Mammary epithelial cell (primary cell): ENCODE results near the gene PAM.

Experiments
- EZH2 ChIP-seq: IDR thresholded peaks from 2 replicates; pipeline ENCODE4 v1.6.1; 2012; ENCODE audit warnings: low read length, inconsistent platforms, borderline replicate concordance
- TF ChIP-seq, protein P1 (sequence below), 2 donors: IDR thresholded peaks in 1 of 2; conservative IDR thresholded peaks in 1 of 2; 2 replicates each; pipeline ENCODE4 v1.5.1; 2011 to 2012; ENCODE audit warnings: inconsistent platforms in 2 of 2, low read length in 2 of 2, mild to moderate bottlenecking in 2 of 2, control low read depth in 1 of 2, low read depth in 1 of 2; ENCODE audit not compliant: insufficient read depth in 1 of 2; ENCODE audit errors: extremely low read depth in 1 of 2

DNA sequence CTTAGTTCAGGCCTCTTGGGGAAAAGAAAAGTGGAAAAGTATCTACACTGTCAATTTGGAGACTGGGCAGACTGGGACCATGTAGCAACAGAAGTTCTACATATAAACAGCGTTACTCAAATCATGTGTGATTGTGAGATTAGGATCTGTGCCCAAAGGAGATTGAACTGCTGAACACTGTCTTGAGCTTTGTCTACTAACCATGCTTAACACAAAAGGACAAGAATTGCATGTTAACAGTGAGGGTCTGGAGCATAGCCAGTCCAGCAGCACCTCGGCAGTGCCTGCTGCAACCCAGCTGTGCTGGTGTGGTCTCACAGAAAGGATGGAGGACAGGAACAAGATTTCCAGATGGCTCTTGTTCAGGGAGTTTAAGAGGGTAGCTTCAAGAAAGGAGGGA, 5.7 kb downstream of the PAM start:
- TF ChIP-seq, protein P1, sequence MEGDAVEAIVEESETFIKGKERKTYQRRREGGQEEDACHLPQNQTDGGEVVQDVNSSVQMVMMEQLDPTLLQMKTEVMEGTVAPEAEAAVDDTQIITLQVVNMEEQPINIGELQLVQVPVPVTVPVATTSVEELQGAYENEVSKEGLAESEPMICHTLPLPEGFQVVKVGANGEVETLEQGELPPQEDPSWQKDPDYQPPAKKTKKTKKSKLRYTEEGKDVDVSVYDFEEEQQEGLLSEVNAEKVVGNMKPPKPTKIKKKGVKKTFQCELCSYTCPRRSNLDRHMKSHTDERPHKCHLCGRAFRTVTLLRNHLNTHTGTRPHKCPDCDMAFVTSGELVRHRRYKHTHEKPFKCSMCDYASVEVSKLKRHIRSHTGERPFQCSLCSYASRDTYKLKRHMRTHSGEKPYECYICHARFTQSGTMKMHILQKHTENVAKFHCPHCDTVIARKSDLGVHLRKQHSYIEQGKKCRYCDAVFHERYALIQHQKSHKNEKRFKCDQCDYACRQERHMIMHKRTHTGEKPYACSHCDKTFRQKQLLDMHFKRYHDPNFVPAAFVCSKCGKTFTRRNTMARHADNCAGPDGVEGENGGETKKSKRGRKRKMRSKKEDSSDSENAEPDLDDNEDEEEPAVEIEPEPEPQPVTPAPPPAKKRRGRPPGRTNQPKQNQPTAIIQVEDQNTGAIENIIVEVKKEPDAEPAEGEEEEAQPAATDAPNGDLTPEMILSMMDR (conservative IDR thresholded peaks at IDR 0.05 in 1 of 2, IDR thresholded peaks at IDR 0.05 in 1 of 2; ENCODE audit: extremely low read depth in 1 of 2, insufficient read depth in 1 of 2, low read depth in 1 of 2, low read length in 2 of 2): no peak
- no peak for TF ChIP-seq EZH2
